Loucy (cell line): ENCODE measurements around the gene FAM193A.

Source experiments
- H2AFZ ChIP-seq: fragments of 200-600 bp; sonication (generic); 2 replicates; pipeline ENCODE4 v1.6.0; 2016; ENCODE audit warnings: antibody characterized with exemption, mild to moderate bottlenecking, low read length, moderate library complexity
- H3F3A ChIP-seq: fragments of 200-600 bp; 2 replicates; pipeline ENCODE4 v1.6.0; 2016; ENCODE audit warnings: antibody characterized with exemption, low read depth, mild to moderate bottlenecking
- H3K27me3 ChIP-seq: fragments of 200-600 bp; sonication (generic); 2 replicates; pipeline ENCODE4 v1.6.1; 2014; ENCODE audit warnings: low read length, mild to moderate bottlenecking; ENCODE audit not compliant: insufficient read depth, poor library complexity, severe bottlenecking
- H3K36me3 ChIP-seq: fragments of 200-600 bp; sonication (generic); 2 replicates; pipeline ENCODE4 v1.6.1; 2016; ENCODE audit warnings: low read length; ENCODE audit not compliant: insufficient read depth
- H3K4me1 ChIP-seq: fragments of 200-600 bp; sonication (generic); 2 replicates; pipeline ENCODE4 v1.5.1; 2014; ENCODE audit warnings: low read length, mild to moderate bottlenecking; ENCODE audit not compliant: insufficient read depth, poor library complexity, severe bottlenecking
- H3K4me2 ChIP-seq: fragments of 200-600 bp; sonication (generic); 2 replicates; pipeline ENCODE4 v1.6.0; 2014; ENCODE audit warnings: antibody characterized with exemption, low read length, low read depth, mild to moderate bottlenecking; ENCODE audit not compliant: poor library complexity, severe bottlenecking
- H3K4me3 ChIP-seq: fragments of 200-600 bp; sonication (generic); 2 replicates; pipeline ENCODE4 v1.5.1; 2014; ENCODE audit warnings: low read length, mild to moderate bottlenecking, mixed read lengths; ENCODE audit not compliant: poor library complexity, severe bottlenecking
- H3K79me2 ChIP-seq: fragments of 200-600 bp; sonication (generic); 2 replicates; pipeline ENCODE4 v1.6.1; 2014; ENCODE audit warnings: low read length; ENCODE audit not compliant: insufficient read depth
- H3K9ac ChIP-seq: fragments of 200-600 bp; sonication (generic); 2 replicates; pipeline ENCODE4 v1.6.0; 2014; ENCODE audit warnings: mild to moderate bottlenecking, low read depth, low read length, moderate library complexity; ENCODE audit not compliant: poor library complexity, severe bottlenecking
- H3K9me2 ChIP-seq: fragments of 200-600 bp; sonication (generic); replicated peaks from 2 replicates; pipeline ENCODE4 v1.6.1; 2016; ENCODE audit warnings: low read depth, low read length, mixed read lengths
- H3K9me3 ChIP-seq: fragments of 200-600 bp; sonication (generic); 2 replicates; pipeline ENCODE4 v1.6.1; 2014; ENCODE audit warnings: mild to moderate bottlenecking, antibody characterized with exemption, low read length, low read depth; ENCODE audit not compliant: insufficient read depth
- H4K20me1 ChIP-seq: fragments of 200-600 bp; sonication (generic); 2 replicates; pipeline ENCODE4 v1.6.0; 2014; ENCODE audit warnings: antibody characterized with exemption, low read length, mild to moderate bottlenecking; ENCODE audit not compliant: insufficient read depth, poor library complexity, severe bottlenecking
- CTCF ChIP-seq: fragments of 200-600 bp; sonication (generic); conservative IDR thresholded peaks from 2 replicates; pipeline ENCODE4 v1.5.1; 2014; ENCODE audit warnings: mild to moderate bottlenecking, antibody characterized with exemption, low read length
- EZH2phosphoT487 ChIP-seq: fragments of 200-600 bp; IDR thresholded peaks from 2 replicates; pipeline ENCODE4 v1.6.1; 2018; ENCODE audit warnings: antibody characterized with exemption, mild to moderate bottlenecking, moderate library complexity, borderline replicate concordance

FAM193A gene

GRCh38 chr4:2750719-2751605, 214.5 kb downstream of the FAM193A start:
- Histone ChIP-seq H3K9ac (no peak overlapping the region), H2AFZ (no peak overlapping the region), H3K4me1 (peaks cover 26% of the 10 kb centered on the region), H4K20me1 (peaks cover 24% of the 10 kb centered on the region), H3K9me2 (no peaks in the 10 kb centered on the region), H3K79me2 (peaks cover 60% of the 10 kb centered on the region), H3K4me3 (no peak overlapping the region), H3F3A (no peaks in the 10 kb centered on the region), H3K4me2 (peak overlapping the region; percentile 29), H3K9me3 (no peaks in the 10 kb centered on the region), H3K36me3 (peaks cover 19% of the 10 kb centered on the region; the same call in 1 of the 2 replicates), H3K27me3 (no peaks in the 10 kb centered on the region)
- TF ChIP-seq CTCF (no peak), EZH2phosphoT487 (no peak)

DNA sequence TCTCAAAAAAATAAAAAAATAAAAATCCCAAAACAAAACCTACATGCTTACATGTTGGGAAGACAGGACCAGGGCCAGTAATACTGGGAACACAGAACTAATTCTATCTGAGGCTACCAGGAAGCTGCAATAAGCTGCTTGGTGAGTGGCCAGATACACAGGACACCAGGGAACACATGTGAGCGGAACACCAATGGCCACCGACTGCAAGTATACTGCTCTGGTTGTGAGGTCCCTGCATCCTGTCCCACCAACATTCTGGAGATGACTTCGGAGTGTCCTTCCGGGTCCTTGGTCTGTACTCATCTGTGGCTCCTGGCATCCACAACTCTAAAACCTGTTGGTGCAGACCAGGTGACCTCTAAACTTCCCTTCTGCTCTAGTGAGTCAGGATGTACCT, 217.0 kb downstream of the FAM193A start:
- no peak for TF ChIP-seq CTCF
- Histone ChIP-seq H3K9ac (no peak overlapping the region), H3K36me3 (no peaks in the 10 kb centered on the region), H3K4me3 (no peak overlapping the region), H3F3A (no peaks in the 10 kb centered on the region), H3K9me2 (no peaks in the 10 kb centered on the region), H3K9me3 (no peaks in the 10 kb centered on the region), H4K20me1 (peaks cover 21% of the 10 kb centered on the region), H2AFZ (no peak overlapping the region), H3K4me1 (peaks cover 17% of the 10 kb centered on the region), H3K27me3 (no peaks in the 10 kb centered on the region), H3K79me2 (peaks cover 60% of the 10 kb centered on the region), H3K4me2 (peak overlapping the region; percentile 92)

- Histone ChIP-seq H3K27me3 (no peaks in the 10 kb centered on the region), H3K9ac (peak overlapping the region; percentile 90), H3K9me3 (no peaks in the 10 kb centered on the region), H2AFZ (peak overlapping the region; percentile 87; the same call in 1 of the 2 replicates), H3K4me3 (peak overlapping the region; percentile 90), H4K20me1 (peaks cover 18% of the 10 kb centered on the region), H3K9me2 (no peaks in the 10 kb centered on the region), H3K79me2 (peaks cover 45% of the 10 kb centered on the region), H3K36me3 (no peaks in the 10 kb centered on the region), H3F3A (no peaks in the 10 kb centered on the region), H3K4me1 (peaks cover 17% of the 10 kb centered on the region), H3K4me2 (peak overlapping the region; percentile 92)
- TF ChIP-seq CTCF, result no peak
- no peak for TF ChIP-seq EZH2phosphoT487
Observed at GRCh38 chr4:2754848-2755819, 218.7 kb downstream of the FAM193A start.
